ENCODE data around the gene TCP11.

TCP11 gene

DNA sequence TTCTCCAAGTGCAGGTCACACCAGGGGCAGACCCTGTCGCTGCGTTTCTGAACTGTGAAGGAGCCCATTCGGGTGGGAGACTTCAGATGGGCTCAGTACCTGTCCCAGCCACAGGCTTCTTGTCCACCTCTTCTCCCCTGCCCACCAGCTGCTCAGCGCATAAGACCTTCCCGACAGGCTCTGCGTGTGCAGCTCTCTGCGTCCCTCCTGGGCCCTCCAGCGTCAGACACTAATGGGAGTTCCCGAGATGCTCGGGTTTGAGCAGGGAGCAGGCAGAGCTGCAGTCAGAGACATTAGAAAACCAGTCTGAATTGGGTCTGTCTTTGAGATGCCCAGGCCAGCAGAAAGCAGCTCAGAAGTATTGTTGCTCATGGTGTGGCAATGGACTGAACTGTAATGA is 50.4 kb downstream of the TCP11 start:
- DNase-seq: no peak

DNA sequence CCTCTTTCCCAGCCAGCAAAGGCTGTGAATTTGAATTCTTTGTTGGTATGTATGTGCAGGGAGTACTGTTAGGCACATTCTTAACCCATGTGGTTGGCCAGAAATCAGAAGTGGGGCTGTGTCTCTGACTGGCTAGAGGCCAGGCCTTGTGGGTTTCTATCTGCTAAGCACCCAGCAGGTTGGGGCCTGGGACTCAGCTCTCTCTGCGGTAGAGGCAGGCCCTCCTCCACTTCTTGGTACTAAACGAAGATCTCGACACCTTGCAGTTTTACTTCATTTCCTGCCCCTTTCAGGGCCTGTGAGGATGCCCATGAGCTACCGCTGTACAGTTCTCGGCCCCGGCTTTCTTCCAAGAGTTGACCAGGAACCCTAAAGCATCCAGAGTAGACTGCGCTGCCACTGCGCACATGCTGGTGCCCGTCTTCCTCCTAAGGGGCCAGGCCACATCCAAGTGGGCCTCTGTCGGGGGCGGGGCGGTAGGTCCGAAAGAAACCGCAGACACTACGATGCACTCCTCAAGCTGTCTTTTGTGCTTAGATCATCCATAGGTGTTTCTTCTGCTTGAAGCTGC is 51.1 kb downstream of the TCP11 start:
- no peak for DNase-seq

DNA sequence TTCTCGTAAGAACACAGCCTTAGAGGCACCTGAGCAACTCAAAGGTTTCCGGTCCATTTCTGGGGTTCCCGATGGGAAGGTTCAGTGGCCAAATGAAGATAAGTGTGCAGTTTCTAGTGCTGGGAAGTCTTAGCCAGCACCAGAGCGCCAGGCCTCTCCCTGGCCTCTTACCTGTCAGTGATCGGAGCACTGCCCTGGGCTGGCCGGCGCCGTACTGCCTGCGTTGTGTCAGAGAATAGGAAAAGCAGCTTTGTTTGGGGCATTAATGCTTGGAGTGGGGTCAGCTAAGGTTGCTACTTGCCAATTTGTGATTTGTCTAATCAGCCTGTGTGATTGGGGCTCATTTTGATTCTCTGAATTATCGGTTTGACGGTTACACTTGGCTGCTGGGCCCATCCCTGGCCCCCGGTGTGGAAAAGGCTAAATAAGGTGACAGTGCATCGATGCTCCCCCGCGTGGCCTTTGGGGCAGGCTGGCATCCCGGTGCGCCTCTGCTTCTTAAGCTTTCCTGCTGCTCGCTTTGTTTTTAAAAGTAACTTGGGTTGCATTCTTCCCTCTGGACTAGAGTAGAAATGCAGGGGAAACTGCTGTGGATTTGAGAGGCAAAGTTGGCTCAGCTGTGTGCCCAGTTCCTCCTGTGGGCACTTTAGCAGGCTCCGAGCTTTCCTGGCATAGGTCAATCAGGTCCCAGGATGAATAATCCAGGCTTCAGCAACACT is 51.8 kb downstream of the TCP11 start:
- no peak for DNase-seq

DNA sequence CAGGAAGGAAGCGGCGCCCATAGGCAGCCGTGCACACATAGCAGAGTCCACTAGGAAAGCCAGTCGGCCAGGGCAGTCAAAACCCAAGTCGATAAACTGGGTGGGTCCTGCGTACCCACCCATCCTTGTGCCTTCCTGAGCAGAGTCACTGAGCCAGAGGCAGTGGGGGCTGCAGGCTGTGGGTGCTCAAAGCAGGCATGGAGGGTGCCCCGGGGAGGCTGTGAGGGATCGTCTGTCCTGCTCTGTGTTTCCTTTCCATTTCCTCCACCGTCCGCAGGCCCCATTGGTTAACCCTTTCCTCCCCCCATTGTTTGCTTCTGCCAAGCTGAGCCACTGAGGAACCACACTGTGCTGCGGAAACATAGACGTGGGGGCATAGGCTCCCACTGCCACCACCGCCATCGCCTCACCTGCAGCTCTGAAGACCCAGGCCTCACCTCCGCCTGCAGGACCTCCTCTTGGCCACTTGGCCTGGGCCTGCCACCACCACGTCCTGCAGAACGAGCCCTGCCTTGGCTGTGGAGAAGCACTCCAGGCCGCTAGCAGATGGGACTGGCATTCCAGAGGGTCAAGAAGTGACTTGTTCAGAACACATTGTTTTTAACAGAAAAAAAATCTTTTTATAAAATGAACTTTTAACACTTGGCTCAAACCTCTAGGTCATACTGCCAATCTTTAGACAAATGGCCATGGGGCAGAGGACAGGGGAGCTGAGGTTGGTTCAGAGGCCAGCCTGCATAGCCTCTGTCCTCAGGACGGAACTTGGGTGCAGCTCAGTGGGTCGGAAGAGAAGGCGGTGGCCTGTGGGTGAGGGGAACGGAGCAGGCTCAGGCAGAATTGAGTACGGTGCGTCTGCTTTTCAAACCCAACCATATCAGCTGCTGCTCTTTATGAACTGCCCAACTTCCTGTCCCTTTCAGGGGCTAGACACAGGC is 52.6 kb downstream of the TCP11 start:
- DNase-seq: no peak

DNA sequence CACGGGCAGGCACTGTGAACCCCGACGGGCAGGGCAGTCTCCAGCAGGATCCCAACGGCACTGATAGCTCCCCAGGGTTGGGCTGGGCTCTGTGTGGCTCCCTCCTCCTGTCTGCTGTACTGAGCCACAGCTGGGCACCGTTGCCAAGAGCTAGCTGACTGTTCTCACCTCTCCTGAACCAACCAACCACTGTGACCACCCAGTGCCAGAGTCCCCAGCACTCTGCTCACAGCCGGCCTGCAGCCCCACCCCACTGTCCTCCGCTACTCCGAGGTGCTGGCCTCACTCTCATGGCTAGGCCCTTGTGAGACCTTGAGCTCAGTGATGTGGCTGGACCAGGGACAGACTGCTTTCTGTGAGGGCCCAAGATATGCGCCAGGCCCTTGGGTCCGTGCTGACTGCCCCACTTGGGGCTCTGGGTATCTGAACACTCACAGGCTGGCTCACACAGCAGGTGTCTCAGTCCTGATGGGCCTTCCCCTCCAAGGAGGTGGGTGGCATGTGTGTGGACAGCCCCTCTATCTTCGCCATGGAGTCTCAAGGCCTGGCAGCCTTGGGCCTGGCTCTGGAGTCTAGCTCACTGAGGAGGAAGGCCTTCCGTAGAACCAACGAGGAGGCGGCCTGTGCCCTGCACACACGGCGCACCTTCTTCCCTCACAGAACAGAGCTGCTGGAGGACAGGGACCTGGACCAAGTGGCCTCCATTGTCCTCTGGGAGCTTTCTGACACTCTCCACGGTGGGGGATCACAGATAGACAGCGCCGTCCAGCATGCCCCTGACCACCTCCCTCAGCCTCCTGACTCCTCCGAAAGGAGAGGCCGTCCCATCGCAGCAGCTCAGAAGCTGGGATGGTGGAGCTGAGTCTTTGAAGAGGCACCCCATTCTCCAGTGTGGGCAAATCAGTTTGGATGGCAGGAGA is 53.5 kb downstream of the TCP11 start:
- DNase-seq: no peak

DNA sequence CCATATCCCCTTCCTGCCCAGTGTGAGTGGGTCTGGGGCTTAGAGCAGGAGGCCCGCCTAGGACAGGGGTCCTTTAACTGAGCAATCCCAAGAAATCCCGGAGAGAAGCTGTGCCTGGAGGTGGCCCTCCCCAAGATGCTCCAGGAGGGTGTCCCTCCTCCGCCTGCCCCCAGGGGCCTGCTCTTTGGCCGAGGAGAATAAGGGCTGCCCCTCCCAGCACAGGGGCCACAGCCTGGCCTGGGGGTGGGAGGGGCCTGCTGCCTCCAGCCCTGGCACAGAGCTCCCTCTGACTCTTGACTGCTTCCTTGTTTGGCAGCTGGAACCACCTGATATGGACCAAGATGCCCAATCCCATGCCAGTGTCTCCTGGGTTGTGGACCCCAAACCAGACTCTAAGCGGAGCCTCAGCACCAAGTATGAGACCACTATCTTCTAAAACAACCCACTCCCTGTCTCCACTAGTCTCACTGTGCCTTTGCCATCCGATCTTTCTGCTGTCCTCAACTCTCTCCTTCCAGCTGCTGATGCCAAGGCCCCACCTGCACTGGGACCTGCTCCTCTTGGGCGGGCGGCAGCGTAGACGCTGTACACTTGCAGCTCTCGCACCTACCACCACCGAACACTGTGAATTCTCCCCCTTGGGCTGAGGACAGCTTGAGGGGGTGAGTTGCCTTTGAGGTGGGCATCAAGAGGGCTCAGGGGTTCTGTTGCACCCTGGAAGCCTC is 54.3 kb downstream of the TCP11 start:
- no peak for DNase-seq

DNA sequence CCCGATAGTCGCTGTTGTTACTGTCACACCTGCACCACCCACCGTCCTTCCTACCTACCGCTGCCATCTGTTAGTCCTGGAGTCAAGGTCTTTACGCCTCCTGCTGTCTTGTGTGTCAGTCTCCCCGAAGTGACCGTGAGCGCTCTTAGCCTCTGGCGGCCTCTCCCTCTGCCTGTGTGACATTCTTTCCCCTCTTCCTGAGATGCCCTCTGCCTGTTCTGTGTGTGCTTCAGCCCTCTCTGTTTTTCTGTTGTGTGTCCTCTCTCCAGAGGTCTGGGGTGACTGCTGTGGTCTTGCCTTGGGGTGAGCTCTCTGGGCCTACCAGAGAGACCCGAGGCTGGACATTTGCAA is 54.9 kb downstream of the TCP11 start:
- no peak for DNase-seq

DNA sequence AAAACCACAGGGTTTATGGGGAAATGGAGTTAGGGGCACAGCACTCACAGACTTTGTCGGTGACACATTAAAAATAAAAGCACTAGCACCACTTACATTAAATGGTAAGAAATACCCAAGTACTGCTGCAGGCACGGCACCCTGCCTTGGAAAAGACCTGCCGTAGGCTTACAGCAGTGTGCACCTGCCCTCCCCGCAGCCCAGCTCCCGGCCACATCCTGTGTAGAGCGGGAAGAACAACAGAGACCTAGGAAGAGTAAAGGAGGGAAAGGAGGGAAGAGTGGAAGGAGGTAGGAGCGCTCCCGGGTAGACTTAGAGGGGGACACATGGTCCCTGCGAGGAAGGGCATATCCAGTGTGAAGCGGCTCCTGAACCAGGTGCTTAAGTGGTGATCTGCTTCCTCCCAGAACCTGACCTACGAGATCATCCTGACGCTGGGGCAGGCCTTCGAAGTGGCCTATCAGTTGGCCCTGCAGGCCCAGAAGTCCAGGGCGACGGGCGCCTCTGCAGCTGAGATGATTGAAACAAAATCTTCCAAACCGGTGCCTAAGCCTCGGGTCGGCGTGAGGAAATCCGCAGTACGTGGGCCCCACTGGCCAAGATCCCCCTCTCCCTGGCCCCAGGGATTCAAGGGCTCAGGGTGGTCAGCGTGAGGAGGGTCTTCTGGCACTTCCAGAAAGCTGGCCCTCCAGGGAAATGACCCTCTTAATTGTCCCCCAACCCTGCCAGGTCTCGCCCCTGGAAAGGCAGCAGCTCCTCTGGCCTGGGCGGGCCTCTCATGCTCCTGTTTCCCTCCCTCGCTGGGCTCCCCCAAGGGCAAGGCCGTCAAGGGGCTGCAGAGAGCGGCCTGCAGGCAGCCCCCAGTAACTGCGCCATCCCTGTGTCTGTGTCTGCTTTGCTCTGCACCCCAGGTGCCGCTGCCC is 55.5 kb downstream of the TCP11 start:
- no peak for DNase-seq

DNA sequence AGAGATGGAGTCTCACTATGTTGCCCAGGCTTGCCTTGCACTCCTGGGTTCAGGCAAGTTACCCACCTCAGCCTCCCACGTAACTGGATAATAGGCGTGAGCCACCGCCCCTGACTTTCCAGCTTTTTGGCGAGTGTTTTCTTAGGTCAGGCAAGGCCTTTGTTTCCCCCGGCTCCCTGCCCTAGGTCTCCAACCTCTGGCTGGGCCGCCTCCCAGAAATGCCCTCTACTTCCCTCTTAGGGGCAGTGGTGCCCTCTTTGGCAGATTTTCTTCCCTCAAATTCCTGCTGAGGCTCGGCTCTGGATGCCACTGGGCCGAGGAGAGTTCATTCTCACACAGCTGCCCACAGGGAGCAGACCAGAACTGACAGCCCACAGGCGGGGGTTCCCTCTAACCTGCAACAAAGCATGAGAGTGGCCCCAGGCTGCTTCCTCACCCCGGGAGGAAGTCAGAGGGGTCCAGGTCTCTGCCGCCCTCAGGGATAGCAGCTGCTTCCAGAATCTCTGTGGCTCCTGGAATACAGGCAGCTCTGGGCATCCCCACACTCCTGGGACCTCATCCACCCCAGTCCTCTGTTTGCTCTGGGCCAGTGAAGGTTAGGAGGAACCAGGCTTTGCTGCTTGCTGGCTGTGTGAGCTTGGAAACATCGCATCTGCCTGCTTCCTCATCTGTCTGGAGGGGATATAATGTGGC is 56.5 kb downstream of the TCP11 start:
- no peak for DNase-seq

DNA sequence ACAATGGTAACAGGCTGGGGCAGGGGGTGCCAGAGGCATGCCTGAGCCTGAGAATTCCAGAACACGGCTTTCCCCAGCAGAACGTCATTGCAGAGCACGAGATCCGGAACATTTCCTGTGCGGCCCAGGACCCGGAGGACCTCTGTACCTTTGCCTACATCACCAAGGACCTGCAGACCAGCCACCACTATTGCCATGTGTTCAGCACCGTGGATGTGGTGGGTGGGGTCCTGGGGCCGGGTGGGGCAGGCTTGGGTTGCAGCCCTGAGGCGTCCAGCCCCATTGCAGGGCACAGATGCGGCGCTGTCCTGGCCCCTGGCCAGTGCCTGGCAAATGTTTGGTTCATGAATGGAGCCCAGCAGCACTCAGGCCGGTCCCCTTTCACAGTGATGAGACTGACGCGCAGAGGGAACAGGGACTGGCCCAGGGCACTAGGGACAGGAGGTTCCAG is 57.1 kb downstream of the TCP11 start:
- DNase-seq: no peak

DNA sequence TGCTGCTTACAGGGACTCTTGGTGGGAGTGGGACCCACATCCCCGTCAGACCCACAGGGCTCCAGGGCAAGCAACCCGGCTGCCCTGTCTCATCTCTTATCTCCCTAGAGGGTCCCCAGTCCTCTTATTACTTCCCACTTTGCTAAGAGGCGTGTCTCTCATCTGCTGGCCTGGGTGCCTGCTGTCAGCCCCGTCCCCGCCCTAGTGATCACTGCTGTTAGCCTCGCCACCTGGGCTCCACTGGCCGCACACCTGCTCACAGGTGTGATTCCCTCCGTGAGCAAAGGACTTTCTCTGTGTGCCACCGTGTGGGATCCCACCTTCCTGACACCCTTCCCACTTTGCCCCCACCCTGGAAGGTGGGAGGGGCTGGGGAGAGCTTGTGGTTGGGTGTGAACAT is 57.6 kb downstream of the TCP11 start:
- DNase-seq: no peak

DNA sequence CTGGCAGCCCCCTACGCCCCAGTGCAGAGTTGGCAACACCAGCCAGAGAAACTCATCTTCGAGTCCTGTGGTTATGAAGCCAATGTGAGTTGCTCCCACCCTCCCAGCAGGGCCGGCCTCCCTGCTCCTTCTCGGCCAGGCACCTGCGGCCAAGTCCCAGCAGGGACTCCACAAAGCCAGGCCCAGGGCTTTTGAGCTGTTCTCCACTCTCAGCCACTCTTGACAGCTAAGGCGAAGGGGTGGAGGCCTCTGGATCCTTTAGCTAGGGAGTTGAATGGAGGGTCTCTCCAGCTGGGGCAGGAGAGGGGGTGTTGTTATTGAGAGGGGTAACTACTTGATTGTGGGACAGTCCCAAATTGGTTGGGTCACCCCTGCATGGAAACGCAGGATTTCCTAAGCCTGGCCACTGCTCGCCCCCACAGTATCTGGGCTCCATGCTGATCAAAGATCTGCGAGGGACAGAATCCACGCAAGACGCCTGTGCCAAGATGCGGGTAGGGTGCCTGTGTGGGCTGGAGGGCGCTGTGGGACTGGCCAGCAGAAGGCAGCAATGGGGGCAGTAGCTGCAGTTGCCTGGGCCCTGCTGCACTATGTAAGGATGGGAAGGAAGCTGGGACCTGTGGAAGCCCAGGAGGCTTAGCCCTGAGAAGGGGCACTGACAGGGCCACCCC is 58.3 kb downstream of the TCP11 start:
- DNase-seq: no peak

DNA sequence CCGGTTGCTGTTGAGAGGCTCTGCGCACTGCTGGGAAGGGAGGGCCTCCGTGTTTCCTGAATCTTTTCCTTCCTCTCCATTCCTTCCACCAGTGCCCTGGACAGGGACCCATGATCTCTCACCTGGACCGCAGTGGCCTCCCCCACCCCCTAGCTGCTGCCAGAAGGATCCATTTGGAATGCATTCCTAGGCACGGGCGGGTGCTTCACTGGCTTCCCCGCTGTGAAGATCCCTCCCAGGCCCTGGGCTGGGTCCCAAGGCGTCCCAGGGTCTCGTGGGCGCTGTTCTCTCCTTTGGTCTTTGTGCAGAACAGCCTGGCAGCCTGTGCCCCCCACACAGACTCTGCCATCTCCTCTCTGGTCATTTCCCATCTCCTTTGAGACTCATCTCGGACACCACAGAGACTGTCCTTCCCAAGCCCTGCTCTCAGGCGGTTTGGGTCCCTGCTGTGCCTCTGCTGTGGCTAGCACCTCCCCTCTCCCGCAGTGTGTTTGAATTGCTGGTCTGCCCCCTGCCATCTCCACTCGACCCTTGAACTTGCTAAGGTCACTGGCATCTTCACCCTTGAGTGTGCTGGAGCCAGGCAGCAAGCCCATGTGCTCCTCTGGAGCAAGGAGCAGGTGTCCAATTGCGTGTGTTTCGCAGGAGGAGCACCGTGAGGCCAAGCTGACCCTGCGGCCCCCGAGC is 59.0 kb downstream of the TCP11 start:
- DNase-seq: no peak

DNA sequence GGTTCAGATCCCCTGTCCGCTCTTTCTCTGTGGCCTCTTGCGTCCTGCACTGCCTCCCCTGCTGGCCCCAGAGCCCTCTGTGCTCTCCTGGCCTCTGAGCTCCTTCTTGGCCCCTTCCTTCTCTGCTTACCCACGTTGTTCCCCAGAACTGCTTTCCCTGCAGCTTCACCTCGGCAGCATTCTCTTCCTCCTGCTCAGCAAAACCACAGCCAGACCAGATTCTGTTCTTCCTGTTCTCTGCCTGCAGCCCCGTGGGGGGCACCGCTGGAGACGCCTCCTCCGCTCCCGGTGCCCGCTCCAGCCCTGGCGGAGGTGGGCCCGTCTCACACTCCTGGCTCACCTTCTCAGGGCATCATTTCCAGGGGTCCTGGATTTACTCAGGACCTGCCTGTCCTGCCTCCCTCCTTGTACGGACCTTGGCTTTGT is 59.7 kb downstream of the TCP11 start:
- DNase-seq: no peak

DNA sequence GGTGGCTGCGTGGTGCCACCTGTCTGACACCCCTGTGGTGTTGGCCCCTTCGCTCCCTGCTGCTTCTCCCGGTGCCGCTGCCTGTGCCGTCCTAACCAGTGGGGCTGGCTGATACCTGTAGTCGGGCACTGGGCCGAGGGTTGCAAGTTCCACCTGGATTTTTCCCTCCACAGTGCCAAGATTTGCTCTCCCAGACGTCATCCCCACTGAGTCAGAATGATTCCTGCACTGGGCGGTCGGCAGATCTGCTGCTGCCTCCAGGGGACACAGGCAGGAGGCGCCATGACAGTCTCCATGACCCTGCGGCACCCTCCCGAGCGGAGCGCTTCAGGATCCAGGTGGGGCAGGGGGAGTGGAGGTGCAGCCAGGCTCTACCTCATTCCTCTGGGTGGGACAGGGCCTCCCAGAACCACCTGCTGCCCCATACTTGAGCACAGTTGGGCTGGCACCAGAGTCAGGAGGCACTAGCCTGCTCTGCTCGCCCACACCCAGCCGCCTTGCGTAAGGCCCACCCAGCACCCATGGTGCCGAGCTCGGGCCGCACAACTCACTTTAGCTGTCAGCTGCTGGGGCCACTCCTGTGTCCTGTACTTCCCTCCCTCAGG is 60.2 kb downstream of the TCP11 start:
- no peak for DNase-seq

DNA sequence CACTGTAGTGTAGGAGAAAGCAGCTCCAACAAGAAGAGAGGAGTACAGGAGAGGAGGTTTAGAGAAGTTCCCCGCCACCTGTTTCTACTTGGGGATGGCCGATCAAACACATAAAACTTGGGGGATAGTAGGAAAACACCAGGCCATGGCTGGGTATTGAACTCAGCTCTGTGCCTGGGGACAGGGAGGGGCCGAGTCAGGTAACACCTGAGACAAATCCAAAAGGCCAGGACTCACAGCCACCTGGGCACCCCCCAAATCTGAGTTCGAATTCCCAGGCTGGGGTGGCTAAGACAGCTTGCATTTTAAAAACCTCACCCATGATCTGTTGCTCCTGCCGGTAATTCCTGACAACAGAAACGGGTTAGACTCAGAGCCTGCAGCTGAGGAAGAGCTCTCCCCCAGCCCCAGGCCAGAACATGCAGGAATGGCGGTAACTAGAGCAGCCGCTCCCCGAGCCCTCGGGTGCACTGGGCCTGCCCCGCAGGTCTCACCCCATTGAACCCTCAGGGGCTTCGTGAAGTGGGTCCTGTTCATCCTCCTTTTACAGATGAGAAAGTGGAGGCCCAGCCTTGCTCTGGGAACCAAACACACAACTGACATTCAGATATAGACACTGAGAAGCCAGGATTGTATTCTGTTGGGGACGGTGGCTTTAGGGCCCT is 61.0 kb downstream of the TCP11 start:
- no peak for DNase-seq

DNA sequence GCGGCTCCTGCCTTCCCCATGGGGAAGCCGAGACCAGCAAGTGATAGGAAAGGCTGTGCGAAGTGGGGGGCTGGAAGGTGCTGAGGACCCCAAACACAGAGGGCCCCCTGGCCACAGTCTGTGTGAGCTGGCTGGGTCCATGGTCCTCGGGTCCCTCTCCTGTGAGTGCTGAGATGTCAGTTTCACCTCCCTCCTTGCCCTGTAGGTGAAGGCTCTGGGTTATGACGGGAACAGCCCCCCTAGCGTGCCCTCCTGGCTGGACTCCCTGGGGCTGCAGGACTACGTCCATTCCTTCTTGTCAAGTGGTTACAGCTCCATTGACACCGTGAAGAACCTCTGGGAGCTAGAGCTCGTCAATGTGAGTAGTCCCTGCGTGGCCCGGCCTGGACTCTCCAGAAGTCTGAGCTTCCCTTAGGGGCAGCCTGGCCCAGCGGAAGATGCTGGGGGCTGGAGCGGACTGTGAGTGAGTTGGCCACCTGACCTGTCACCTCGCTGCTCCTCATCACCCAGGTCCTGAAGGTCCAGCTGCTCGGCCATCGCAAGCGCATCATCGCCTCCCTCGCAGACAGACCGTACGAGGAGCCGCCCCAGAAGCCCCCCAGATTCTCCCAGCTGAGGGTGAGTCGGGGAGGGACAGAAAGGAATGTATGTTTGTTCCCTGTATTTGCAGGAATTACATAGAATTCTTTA is 61.7 kb downstream of the TCP11 start:
- no peak for DNase-seq
